Measurements from ENCODE around the gene TVP23C. TPM values are rescaled to one million over a fixed set of nuclear protein-coding genes. Genes with fewer than 3 reads are reported as not detected.

The TVP23C gene
- total RNA-seq, 1 donor from 2014 or later, result 15.1 TPM

GRCh38 chr17:15481481-15481880 is 81.8 kb downstream of the TVP23C start:
- peaks cover 4% of the 10 kb centered on the region for H3K9me3 Mint-ChIP-seq
- H3K27ac Mint-ChIP-seq, result no peak overlapping the region
- H3K4me1 Mint-ChIP-seq (ENCODE audit: unreplicated experiment), result peaks cover 22% of the 10 kb centered on the region
- H3K36me3 Mint-ChIP-seq, result peaks cover 36% of the 10 kb centered on the region
- H3K27me3 Mint-ChIP-seq, result no peaks in the 10 kb centered on the region
- no peak overlapping the region for H3K4me3 Mint-ChIP-seq
- no peak for TF ChIP-seq CTCF (conservative IDR thresholded peaks at IDR 0.05)
- no peak for DNase-seq (ENCODE audit: extremely low spot score, unreplicated experiment)

- Mint-ChIP-seq H3K27ac (no peak overlapping the region), H3K9me3 (peaks cover 4% of the 10 kb centered on the region), H3K4me1 (ENCODE audit: unreplicated experiment) (peaks cover 22% of the 10 kb centered on the region), H3K4me3 (no peak overlapping the region), H3K27me3 (no peaks in the 10 kb centered on the region), H3K36me3 (peaks cover 30% of the 10 kb centered on the region)
- no peak for DNase-seq (ENCODE audit: extremely low spot score, unreplicated experiment)
- TF ChIP-seq CTCF (conservative IDR thresholded peaks at IDR 0.05), result no peak
These were observed 83.1 kb downstream of the TVP23C start for GRCh38 chr17:15480204-15480603.

- no peak for DNase-seq (ENCODE audit: extremely low spot score, unreplicated experiment)
- no peak for TF ChIP-seq CTCF (conservative IDR thresholded peaks at IDR 0.05)
- no peak overlapping the region for H3K27ac Mint-ChIP-seq
- no peak overlapping the region for H3K4me3 Mint-ChIP-seq
- peaks cover 5% of the 10 kb centered on the region for H3K9me3 Mint-ChIP-seq
- peaks cover 28% of the 10 kb centered on the region for H3K36me3 Mint-ChIP-seq
- no peaks in the 10 kb centered on the region for H3K27me3 Mint-ChIP-seq
- peaks cover 22% of the 10 kb centered on the region for H3K4me1 Mint-ChIP-seq (ENCODE audit: unreplicated experiment)
These were observed 83.6 kb downstream of the TVP23C start for GRCh38 chr17:15479703-15480102.

- H3K27ac Mint-ChIP-seq, result no peak overlapping the region
- peaks cover 10% of the 10 kb centered on the region for H3K9me3 Mint-ChIP-seq
- no peak overlapping the region for H3K4me3 Mint-ChIP-seq
These were observed 84.4 kb downstream of the TVP23C start for GRCh38 chr17:15478845-15479244.

GRCh38 chr17:15475631-15476354 is 87.5 kb downstream of the TVP23C start:
- Mint-ChIP-seq H3K27me3 (no peaks in the 10 kb centered on the region), H3K4me1 (ENCODE audit: unreplicated experiment) (peaks cover 25% of the 10 kb centered on the region), H3K4me3 (no peak overlapping the region), H3K36me3 (peaks cover 23% of the 10 kb centered on the region), H3K9me3 (peaks cover 10% of the 10 kb centered on the region), H3K27ac (no peak overlapping the region)
- no peak for TF ChIP-seq CTCF (conservative IDR thresholded peaks at IDR 0.05)
- DNase-seq (ENCODE audit: extremely low spot score, unreplicated experiment), result no peak

More at GRCh38 chr17:15478845-15479244, 84.4 kb downstream of the TVP23C start:
- Mint-ChIP-seq H3K4me1 (ENCODE audit: unreplicated experiment) (peaks cover 25% of the 10 kb centered on the region), H3K36me3 (peaks cover 30% of the 10 kb centered on the region), H3K27me3 (no peaks in the 10 kb centered on the region)
- TF ChIP-seq CTCF (conservative IDR thresholded peaks at IDR 0.05), result no peak
- no peak for DNase-seq (ENCODE audit: extremely low spot score, unreplicated experiment)

Data from type B pancreatic cell (in vitro differentiated cells).